RKO (cell line): ENCODE results near the gene CFAP410.
A peak's percentile ranks its signal among the peaks of the same experiment; 100 is the strongest.

Experiments
- DNase-seq: peaks from one replicate; pipeline ENCODE4 v3.0.0-alpha.2; 2016; ENCODE audit warnings: low spot score

Gene CFAP410

DNA sequence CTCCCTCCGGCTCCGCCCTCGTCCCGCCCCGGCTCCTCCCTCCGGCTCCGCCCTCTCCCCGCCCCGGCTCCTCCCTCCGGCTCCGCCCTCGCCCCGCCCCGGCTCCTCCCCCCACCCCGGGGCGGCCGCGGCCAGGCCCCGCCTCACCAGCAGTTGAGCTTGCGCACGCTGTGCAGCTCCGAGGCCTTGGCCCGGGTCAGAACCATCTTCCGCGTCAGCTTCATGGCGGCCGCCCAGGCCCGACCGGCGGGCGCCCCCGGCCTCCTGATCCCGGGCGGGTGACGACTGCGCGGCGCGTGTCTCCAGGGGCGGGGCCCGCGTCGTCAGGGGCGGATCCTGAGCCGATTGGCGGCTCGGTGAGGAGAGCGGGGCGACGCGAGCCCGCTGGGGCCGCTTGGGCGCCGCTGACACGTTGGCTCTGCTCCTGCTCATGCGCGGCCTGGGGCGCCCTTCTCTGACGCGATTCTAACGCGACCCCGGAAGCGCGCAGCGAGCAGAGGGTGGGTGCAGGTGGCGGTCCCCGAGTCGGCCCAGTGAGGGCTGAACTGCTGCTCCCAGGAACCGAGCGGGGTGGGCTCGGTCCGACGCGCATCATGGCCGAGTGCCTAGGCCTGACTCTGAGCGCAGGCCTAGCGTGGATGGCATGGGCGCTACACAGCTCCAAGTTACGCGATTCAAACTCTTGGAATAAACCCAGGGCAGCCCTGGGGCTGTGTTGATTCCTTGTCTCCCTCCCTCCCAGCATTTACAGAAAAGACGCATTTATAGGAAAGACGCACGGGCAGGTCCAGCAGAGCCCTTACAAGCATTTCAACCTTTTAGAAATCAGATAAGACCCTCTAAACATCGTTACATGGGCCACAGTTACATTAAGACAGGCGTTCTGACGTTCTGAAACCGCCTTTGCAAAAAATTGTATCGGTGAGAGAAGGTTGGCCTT is at the start of gene CFAP410:
TSS of gene CFAP410 (minus strand) at position 420 of the 940 bp plus-strand sequence. CDS start at position 224, 196 bp downstream.
- peak; percentile 95 for DNase-seq

DNA sequence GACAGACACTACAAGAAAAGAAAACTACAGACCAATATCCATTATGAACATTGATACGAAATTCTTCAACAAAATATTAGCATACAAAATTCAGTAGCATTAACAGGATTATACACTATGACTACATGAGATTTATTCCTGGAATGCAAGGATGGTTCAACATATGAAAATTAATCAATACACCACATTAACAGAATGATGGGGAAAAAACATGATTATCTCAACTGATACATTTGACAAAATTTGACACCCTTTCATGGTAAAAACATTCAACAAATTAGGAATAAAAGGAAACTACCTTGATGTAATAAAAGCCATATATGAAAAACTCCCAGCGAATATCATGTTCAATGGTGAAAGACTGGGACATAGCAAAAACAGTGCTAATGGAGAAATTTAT is 45.8 kb upstream of the CFAP410 start:
- DNase-seq, result no peak

DNA sequence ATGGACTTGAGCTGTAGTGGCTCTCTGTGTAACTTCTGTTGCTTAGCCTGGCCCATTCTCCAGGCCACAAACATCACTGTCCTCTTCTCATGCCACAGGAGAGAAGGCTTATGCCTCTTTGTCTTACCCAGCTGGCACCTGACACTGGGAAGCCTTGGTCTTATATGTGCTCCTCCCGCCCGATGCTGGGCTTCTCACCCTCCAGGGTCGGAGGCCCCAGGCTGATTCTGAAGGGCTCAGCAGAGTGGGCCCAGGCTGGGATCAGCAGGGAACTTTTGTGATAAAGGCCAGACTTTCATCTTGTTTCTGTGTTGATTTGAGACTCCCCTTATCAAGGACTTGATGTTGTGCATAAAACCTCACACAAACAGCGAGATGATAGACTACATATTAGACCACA is 44.0 kb upstream of the CFAP410 start:
- no peak for DNase-seq

DNA sequence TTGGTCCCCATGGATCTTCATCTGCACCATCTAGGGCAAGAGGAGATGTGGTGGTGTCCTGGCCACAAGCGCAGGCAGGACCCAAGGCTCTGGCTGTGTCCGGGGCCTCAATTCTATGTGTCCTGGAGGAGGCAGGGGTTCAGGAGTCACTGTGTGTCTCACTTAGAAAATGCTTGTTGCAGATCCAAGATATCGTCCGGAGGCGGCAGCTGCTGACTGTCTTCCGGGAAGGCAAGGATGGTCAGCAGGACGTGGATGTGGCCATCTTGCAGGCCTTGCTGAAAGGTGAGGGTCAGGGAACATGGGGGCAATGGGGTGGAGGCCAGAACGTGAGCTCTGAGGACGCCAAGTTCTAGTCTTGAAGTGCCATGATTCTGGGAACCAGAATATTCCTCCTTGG is 43.3 kb upstream of the CFAP410 start:
- DNase-seq, result no peak

DNA sequence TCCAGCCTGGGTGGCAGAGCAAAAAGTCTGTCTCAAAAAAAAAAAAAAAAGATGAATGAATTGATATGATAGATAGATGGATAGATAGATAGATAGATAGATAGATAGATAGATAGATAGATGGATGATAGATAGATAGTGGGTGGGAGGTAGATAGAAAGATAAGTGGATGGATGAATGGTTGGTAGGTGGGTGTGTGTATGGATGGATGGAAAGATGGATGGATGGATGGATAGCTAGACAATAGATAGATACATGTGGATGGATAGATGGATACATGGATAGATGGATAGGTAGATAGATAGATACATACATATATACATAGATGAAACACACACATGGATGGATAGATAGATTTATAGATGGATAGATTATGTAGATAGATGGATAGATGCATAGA is 42.7 kb upstream of the CFAP410 start:
- no peak for DNase-seq

GRCh38 chr21:44380876-44381275 is 41.7 kb upstream of the CFAP410 start:
- DNase-seq, result no peak

- DNase-seq, result no peak
Observed at GRCh38 chr21:44379991-44380865, 41.0 kb upstream of the CFAP410 start.

- no peak for DNase-seq
Observed at GRCh38 chr21:44379515-44379848, 40.3 kb upstream of the CFAP410 start.

DNA sequence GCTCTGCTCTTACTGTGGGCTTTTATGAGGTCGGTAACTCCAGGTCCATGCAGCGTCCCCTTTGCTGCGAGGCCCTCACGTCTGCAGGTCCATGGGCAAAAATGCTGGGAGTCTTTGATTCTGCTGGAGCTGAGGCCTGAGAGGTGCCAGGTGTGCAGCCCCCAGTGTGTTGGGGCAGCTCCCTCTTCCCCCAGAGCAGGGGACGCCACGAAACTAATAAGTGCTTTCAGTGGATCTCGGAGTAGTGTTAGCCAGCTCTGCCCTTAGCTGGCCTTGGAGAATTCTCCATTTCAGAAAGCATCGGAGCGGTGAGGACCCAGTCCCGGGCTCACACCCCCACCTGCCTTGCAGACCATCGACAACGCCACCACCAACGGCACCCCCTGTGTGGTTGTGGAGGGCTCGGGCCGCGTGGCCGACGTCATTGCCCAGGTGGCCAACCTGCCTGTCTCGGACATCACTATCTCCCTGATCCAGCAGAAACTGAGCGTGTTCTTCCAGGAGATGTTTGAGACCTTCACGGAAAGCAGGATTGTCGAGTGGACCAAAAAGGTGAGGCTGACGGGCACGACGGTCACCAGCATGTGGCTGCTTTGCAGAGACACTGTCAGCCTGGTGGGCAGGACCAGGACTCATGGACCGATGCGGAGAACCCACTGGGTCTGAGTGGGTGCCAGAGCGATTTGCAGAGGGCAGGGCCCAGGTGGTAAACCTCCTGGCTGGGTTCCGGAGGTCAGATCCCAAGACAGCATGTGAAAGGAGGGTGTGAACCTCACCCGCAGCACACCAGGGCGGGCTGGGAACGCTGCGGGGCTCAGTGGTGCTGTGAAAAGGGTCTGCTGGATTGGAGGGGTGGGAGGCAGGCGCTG is 39.7 kb upstream of the CFAP410 start:
- no peak for DNase-seq

DNA sequence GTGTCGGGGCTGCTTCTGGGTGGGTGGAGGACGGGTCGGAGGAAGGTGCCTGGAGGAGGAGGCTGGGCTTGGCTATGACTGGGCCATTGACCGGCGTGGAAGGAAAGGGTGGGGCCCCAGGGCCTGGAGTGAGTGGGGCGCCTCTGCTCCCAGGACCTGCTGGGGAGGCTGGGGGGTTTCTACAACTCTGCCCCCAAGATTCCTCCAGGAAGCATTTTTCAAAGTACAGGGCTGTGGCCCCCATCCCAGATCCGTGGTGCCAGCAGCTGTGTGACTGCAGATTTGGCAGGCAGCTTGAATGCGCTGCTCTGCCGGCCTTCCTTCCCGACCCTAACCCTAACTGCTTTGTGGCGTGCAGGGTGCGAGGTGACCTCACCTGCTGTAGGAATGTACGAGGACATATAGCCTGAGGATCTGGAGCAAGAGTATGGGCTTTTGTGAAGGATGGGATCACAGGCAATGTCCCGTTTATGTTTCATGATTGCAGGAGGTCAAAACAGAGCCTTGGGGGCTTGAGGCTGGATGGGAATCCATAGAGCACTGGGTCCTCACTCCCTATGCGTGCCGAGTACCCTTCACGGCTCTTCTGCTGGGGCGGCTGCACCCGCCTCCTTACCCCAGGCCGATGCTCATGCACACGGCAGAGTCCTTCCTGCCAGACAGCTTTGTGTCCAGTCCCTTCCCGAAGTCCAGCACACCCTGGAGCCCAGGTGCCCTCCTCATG is 38.9 kb upstream of the CFAP410 start:
- DNase-seq, result no peak

DNA sequence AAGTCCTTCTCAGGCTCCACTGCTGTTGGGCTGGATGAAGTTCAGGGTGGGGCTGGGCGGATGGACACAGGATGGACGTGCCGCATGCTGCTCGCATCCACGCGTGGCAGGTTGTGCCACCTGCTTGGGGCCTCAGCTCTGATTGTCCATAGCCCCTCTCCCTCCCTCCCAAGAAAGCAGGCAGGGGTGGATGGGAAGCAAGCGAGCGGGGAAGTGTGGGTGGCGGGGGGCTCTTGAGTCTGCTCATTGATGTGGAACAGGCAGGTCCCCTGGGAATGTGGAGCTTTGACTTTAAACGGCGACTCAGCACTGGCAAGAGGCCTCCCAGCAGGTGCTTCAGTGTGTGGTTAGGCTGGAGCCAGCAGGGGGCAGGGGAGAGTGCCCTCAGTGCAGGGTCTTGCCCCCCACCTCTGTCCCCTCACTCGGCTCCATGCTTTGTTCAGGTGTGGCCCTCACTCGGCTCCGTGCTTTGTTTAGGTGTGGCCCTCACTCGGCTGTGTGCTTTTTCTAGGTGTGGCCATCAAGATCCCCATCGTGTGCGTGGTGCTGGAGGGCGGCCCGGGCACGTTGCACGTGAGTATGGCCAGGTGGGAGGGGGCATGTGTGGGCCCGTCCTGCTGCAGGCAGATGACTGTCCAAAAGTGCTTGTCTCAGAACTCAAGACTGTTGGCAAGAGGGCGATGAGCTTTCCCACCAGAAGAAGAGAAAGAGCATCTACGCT is 38.2 kb upstream of the CFAP410 start:
- DNase-seq, result no peak

GRCh38 chr21:44376606-44377005 is 37.4 kb upstream of the CFAP410 start:
- no peak for DNase-seq

- DNase-seq, result no peak
Observed at GRCh38 chr21:44375761-44376241, 36.6 kb upstream of the CFAP410 start.

DNA sequence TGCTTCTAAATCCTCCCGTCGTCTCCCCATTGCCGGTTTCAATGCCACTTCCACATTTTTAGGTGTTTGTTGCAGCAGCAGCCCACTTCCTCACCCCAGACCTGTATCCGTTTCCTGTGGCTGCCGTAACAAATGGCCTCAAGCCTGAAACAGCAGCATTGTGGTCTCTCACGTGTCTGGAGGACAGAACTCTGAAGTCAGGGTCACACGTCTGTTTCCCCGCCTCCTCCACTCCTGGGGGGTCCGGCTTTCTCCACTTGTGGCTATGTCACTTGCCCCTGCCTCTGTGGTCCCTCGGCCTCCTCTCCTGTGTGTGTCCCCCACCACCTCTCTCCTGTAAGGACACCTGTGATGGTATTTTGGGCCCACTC is 36.1 kb upstream of the CFAP410 start:
- no peak for DNase-seq

DNA sequence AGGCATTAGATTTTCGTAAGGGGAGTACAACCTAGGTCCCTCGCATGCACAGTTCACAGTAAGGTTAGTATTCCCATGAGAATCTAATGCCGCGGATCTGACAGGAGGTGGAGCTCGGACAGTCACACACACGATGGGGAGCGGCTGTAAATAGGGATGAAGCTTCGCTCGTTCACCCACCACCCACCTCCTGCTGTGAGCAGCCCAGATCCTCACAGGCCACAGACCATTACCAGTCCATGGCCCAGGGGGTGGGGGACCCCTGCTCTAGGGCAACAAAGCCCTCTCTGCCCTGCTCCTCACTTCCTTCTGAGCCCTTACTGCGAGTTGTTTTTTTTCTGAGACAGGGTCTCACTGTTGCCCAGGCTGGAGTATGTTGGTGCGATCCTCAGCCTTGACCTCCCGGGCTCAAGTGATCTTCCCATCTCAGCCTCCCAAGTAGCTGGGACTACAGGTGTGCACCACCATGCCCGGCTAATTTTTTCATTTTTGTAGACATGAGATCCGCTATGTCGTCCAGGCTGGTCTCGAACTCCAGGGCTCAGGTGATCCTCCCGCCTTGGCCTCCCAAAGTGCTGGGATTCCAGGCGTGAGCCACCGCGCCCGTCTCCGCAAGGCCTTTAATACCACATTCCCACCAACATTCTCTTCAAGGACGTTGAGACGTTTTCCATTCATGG is 35.6 kb upstream of the CFAP410 start:
- no peak for DNase-seq

GRCh38 chr21:44372616-44373015 is 33.4 kb upstream of the CFAP410 start:
- no peak for DNase-seq

- no peak for DNase-seq
Observed at GRCh38 chr21:44371596-44371995, 32.4 kb upstream of the CFAP410 start.

GRCh38 chr21:44370786-44371410 is 31.7 kb upstream of the CFAP410 start:
- DNase-seq, result no peak

DNA sequence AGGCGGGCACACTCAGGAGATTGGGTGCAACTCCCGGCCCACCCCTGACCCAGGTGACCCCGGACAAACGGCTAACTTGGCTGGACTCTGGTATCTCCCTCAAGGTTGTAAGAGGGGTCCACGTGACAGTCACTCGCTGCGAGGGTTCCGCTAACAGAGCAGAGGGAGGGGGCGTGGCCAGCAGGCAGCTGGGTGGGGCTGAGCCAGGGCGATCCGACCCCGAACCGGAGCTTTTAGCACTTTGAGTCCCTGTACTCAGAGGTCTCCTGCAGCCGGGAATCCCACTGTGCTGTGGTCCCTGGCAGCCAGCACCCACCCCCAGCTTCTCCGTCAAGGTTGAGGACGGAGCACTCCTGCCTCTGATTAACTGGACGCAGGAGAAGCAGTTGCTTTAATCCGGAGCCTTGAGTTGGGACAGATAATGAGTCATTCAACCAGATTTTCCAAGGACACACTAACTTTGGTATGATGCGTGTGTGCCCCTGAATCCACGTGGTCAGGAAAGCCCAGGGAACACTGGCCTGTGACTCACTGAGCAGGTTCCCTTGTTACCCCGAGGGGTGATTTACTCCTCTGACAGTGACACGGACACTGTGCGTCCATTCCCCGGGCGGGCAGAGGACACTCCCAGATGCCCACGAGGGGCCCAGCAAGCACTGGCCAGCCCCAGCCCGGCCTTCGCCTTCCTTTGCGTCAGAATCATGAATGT is 31.0 kb upstream of the CFAP410 start:
- no peak for DNase-seq
